GM12891 (cell line): ENCODE results near the gene TBC1D4.

ENCODE experiments used
- PAX5 ChIP-seq: IDR thresholded peaks from 2 replicates; pipeline ENCODE4 v1.6.1; 2011; ENCODE audit warnings: low read length, moderate library complexity, mild to moderate bottlenecking; ENCODE audit not compliant: insufficient read depth, severe bottlenecking
- POLR2A ChIP-seq: IDR thresholded peaks from 2 replicates; pipeline ENCODE4 v1.6.1; 2011; ENCODE audit warnings: low read depth, low read length, control low read depth
- POLR2AphosphoS5 ChIP-seq: IDR thresholded peaks from 2 replicates; pipeline ENCODE4 v1.6.1; 2011; ENCODE audit warnings: low read depth, low read length, control low read depth
- SPI1 ChIP-seq: IDR thresholded peaks from 2 replicates; pipeline ENCODE4 v1.6.1; 2011; ENCODE audit warnings: low read depth, low read length, control low read depth
- TAF1 ChIP-seq: IDR thresholded peaks from 2 replicates; pipeline ENCODE4 v1.6.1; 2011; ENCODE audit warnings: low read depth, low read length, control low read depth

GRCh38 chr13:75365724-75366173 lies 116.2 kb downstream of the TBC1D4 start:
- TF ChIP-seq SPI1 (peak; percentile 64), POLR2AphosphoS5 (no peak), POLR2A (no peak), PAX5 (no peak), TAF1 (0 out of 2 replicates have a peak, but pooled peaks have one; percentile 35)
